Inflammatory macrophage (primary cell): ENCODE results near the gene DDX56.

Source experiments
- DNase-seq, 2 donors: peaks; one replicate each; pipeline ENCODE4 v3.0.0-alpha.2; 2020 to 2022
- total RNA-seq, 18 experiments: gene quantifications; one replicate each; lab custom pipeline; 2026; ENCODE audit warnings: mixed read lengths in 6 of 18, inconsistent platforms in 2 of 18; lab: John Stamatoyannopoulos, UW

Gene DDX56, protein sequence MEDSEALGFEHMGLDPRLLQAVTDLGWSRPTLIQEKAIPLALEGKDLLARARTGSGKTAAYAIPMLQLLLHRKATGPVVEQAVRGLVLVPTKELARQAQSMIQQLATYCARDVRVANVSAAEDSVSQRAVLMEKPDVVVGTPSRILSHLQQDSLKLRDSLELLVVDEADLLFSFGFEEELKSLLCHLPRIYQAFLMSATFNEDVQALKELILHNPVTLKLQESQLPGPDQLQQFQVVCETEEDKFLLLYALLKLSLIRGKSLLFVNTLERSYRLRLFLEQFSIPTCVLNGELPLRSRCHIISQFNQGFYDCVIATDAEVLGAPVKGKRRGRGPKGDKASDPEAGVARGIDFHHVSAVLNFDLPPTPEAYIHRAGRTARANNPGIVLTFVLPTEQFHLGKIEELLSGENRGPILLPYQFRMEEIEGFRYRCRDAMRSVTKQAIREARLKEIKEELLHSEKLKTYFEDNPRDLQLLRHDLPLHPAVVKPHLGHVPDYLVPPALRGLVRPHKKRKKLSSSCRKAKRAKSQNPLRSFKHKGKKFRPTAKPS
- total RNA-seq, result 18.8 to 52.3 (median 39.2) reads per million in 18 experiments

- DNase-seq, result peak; percentile 98
Observed at GRCh38 chr7:44573464-44574286, at the start of gene DDX56. DDX56 (minus strand) TSS chr7:44573908; CDS start chr7:44573895, 13 bp downstream.

- peak in 1 of 2 donors; percentile 22 for DNase-seq
Observed at GRCh38 chr7:44622342-44623151, 48.8 kb upstream of the DDX56 start.

DNA sequence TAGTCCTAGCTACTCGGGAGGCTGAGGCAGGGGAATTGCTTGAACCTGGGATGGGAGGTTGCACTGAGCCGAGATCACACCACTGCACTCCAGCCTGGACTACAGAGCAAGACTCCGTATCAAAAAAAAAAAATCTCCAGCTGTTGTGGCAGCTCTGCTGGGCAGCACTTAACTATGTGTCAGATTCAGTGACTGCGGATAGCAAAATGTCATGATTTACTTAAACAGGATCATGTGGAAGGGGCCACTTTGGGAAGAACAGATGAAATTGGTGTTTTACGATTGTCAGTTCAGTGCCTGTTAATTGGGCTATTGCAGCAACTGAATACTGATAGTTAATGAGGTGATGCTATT is 48.0 kb upstream of the DDX56 start:
- DNase-seq, result no peak

- DNase-seq, result peak; percentile 79 to 81
Observed at GRCh38 chr7:44621034-44621749, 47.5 kb upstream of the DDX56 start.

DNA sequence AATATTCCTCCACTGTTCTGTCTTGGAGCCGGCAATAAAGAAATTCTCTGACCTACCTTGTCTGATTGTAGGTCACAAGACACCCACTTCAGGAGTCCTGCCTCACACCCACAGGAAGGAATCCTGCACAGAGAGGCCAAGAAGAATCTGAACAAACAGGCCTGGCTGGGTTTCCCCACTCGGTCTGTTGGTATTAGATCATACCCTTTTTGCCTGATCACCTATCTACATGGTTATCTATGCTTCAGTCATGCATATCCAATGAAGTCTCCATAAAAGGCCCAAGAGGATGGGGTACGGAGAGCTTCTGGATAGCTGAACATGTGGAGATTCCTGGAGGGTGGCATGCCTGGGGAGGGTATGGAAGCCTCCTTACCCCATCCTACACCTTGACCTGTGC is 45.0 kb upstream of the DDX56 start:
- DNase-seq, result no peak

- no peak for DNase-seq
Observed at GRCh38 chr7:44618045-44618444, 44.3 kb upstream of the DDX56 start.

DNA sequence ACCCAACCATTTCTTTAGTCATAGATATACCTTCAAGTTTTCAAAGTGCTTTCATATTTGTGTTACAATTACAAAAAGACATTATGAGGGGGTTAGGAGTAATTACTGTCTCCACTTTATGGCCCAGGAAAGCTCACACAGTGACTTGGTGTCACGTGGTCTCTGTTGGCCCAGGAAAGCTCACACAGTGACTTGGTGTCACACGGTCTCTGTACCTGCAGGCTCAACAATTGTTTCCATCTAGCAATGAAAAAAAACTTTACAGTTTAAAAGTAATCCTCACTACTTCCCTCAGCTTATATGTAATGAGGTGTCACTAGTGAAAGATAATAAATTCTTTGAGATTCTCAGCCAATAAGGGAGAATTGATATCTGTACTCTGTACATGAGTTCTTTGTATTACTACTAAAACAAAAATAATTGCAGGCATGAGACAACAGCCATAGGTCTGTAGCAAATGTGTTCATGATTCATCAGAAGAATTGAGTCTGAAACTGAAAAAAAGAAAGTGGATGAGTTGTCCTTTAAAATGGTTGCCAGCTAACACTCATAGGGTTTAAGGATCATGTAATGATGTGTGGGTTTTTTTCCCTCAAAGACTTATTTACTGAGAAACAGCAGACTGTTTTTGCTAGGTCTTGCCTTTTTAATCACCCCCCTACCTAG is 43.6 kb upstream of the DDX56 start:
- no peak for DNase-seq

DNA sequence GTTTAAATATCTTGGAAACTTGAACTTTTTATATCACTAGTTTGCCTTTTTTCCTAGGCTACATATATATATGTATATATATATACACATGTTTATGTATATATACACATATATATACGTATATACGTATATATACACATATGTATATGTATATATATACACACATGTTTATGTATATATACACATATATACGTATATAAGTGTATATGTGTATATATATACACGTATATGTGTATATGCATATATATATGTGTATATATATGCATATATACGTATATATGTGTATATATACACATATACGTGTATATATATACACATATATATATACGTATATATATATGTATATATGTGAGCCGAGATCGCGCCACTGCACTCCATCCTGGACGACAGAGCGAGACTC is 42.8 kb upstream of the DDX56 start:
- no peak for DNase-seq

- DNase-seq, result no peak
Observed at GRCh38 chr7:44615793-44616192, 42.1 kb upstream of the DDX56 start.

DNA sequence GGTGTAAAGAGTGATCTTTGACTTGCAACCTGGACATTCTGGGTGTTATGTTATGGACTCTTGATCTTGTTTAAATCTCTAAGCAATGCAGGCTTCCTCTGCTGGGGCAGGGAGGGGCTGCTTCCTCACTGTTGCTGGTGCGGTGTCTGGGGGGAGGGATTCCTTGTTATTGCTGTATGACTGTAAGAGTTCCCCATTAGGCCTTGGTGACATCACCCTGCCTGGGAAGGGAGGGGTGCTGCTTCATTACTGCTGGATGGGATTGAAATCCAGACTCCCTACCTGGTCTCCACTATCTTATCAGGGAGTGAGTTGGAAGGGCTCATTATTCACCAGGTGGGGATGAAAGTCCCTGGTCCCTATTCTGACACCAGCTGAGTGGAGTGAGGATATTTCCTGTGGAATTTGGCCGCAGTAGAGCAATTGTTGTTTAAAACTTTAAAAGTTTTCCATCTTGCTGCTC is 41.5 kb upstream of the DDX56 start:
- DNase-seq, result peak; percentile 84 to 86

DNA sequence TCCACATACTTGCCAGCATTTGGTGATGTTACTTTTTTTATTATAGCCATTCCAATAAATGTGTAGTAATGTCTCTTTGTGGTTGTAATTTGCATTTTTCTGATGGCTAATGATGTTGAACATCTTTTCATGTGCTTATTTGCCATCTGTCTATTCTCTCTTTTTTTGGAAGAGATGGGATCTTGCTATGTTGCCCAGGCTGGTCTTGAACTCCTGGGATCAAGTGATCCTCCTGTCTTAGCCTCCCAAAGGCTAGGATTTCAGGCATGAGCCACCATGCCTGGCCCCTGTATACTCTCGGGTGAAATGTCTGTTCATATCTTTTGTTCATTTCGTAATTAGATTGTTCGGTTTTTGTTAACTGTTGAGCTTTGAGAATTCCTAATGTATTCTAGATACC is 36.1 kb upstream of the DDX56 start:
- no peak for DNase-seq

GRCh38 chr7:44608916-44609648 is 35.4 kb upstream of the DDX56 start:
- peak in 1 of 2 donors; percentile 17 for DNase-seq

GRCh38 chr7:44607141-44608068 is 33.7 kb upstream of the DDX56 start:
- DNase-seq, result no peak

DNA sequence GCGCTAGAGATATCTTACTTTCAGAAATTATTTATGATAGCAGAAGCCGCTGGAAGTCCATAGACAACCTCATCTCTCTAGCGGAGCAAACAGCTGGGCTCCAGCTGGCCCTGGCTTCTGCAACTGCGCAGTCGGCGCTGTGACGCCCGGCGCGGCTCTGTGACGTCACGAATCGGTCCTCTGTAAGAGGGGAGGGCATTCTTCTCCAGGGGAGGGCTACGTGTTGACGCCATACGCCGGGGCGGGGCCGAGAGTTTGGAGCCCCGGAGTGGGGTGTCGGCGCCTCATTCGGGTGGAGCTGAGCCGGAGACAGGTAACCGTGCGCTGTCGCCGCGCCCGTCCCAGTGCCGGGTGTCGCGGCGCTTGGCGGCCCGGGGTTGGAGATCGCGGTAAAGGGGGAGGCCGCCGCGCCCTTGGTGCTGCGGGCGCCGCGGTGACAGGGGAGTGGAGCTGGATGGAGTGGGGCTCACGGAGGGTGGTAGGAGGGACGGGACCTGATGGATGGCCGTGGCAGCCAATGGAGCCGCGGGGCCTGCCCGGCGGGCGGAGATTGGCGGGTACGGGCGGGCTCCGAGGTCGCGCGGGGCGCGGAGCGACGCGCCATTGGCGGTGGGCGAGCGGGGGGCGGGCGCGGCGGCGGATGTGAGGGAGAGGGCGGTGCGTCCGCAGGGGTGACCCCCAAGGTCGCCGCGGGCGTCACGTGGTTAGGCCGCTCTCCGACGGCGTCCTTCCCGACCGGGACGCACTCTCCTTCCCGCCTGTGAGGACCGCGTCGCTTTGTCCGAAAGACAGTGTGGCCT is 32.8 kb upstream of the DDX56 start, which contains the start of gene OGDH:
OGDH (plus strand) TSS at position 287 of the 800 bp plus-strand sequence. CDS start 17,717 bp downstream, outside the sequence.
- peak; percentile 99 to 100 for DNase-seq

DNA sequence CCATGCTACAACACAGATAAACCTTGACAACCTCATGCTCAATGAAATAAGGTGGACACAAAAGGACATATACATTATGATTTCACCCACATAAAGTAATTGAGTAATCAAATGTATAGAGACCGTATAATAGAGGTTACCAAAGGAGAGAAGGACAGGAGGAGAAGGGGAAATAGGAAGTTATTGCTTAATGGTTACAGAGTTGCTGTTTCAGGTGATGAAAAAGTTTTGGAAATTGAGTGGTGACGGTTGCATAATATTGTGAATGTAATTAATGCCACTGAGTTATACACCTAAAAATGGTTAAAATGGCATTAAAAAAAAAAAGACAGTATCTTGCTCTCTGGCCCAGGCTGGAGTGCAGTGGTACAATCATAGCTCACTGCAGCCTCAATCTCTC is 31.2 kb upstream of the DDX56 start:
- DNase-seq, result no peak

GRCh38 chr7:44603193-44603592 is 29.5 kb upstream of the DDX56 start:
- DNase-seq, result no peak

GRCh38 chr7:44602576-44602910 is 28.8 kb upstream of the DDX56 start:
- DNase-seq, result no peak

DNA sequence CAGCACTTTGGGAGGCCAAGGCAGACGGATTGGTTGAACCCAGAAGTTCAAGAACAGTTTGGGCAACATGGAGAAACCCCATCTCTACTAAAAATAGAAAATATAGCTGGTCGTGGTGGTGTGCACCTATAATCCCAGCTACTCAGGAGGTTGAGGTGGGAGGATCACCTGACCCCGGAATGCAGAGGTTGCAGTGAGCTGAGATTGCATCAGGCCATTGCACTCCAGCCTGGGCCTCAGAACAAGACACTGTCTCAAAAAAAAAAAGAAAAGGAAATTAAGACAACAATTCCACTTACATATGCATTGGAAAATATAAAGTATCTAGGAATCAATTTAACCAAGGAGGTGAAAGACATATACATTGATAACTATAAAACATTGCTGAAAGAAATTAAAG is 25.5 kb upstream of the DDX56 start:
- no peak for DNase-seq
